Renal pelvis (tissue), 4 donors: ENCODE measurements around the gene FTO. TPM values are rescaled to one million over a fixed set of nuclear protein-coding genes. Genes with fewer than 3 reads are reported as not detected.

Experiments used
- DNase-seq: peaks from one replicate; pipeline ENCODE4 v3.0.0-alpha.2; 2013
- polyA plus RNA-seq, 3 donors: library from polyadenylated mRNA; unstranded; fragments of 120-200 nt; gene quantifications; one replicate each; pipeline ENCODE4 v1.2.1, GENCODE V29; 2013; ENCODE audit not compliant: insufficient read length in 3 of 3

The FTO gene
- polyA plus RNA-seq, 3 donors = 82.7 to 94.4 (median 84.9) TPM

DNA sequence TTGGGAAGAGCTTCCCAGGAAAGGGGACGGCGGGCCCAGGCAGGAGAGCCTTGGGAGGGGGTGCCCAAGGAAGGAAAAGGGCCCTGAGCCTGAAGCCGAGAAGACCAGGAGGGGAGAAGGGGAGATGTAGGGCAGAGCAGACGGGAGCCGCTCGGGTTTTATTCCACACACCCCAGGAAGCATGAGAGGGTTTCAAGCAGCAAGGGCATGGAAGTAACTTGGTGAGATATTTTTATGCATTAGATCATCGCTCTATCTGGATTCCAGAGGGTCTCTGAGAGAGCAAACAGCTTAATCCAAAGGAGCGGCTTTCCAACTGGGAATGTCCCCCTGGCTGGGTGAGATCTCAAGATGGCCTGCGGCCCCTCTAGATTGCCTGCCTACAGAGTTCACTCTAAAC lies 411.6 kb downstream of the FTO start:
- no peak for DNase-seq

DNA sequence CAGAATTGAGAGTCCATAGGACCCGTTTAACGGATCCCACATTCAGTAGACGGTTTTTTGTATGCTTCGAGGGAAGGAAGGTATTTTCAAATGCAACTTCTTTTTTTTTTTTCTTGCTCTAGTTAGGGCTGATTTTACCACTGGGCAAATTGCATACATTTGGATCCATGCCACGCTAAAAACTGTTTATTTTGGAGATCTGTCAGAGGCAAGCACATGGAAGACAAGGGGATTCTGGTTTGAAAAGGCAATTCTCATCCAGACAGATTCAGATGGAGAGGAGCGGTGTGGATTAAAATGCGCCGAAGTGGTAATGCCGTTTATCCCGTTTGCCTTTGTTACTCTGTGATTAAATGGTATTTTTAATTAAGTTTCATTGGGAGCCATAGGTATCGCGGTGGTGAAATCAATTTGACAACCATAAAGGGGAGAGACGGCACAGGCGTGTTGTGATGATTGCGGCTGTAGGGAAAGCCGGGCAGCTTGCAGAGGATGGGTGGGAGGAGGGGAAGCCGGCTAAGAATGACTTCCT lies 412.2 kb downstream of the FTO start:
- DNase-seq = no peak

DNA sequence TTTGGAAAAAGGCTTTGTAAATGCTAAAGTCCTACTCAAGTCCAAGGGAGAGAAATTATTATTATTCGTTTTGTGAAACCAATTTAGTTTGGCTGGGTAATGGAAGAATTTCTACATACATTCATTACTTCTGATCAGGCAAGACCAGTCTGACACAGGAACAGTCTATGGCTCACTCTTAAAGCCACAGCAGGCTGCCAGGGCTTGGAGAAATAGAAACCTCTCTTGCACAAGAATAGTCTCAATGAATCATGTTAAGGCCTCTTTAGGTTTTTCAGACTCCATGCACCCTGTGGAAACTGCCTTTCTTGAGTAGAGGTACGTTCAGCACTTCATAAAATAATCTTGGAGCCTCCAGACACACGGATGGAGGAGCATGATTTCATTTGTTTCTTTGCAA lies 414.9 kb downstream of the FTO start:
- no peak for DNase-seq

DNA sequence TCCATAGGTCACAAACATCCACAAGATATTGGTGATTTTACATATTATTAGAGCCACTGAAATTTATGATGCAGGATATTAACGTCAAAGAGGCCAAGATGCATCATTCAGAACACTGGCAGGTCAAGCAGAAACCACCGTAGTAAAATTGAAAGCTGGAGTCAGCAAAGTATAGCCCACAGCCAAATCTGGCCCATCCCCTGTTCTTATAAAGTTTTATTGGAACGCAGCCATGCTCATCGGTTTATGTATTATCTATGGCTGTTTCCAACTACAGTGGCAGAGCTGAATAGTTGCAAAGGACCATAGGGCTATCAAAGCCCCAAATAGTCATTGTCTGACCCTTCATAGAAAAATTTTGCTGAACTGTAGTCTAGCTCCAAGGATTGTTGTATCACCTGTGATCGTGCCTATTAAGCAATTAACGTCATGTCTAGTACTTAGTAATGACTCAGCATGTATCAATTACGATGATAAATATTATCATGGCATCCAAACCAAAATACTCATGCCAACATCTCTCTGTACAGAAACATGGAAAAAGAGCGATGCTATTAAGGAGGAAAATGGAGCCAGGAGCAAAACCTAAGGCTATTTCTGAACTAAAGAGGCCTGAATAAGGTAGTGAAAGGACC lies 417.0 kb downstream of the FTO start:
- DNase-seq = no peak

DNA sequence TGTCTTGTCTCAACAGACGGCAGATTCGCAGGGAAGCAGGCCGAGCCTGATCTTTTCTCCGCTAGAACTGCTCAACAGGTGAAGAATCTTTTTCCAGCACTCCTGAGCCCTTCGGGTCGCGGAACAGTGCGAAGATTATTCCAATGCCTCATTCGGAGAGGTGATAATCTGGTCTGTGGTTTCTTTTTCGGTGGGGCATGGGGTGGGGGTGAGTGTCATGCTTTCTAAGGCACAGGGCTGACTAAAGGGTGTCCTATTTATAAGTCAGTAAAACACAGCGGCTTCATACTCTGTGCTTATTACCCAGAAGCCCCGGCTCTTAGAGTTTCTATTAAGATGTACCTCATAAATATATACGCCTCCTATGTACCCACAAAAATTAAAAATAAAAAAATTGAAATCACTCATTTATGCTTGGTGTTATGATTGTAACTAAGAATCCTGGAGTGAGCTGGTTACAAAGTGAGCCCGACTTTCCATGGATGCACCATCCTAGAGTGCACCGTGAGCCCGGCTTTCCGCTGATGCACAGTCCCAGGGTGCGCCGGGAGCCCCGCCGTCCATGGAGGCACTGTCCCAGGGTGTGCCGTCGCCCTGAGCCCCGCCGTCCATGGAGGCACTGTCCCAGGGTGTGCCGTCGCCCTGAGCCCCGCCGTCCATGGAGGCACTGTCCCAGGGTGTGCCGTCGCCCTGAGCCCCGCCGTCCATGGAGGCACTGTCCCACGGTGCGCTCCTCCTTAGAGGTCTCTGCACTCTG lies 417.8 kb downstream of the FTO start:
- no peak for DNase-seq

DNA sequence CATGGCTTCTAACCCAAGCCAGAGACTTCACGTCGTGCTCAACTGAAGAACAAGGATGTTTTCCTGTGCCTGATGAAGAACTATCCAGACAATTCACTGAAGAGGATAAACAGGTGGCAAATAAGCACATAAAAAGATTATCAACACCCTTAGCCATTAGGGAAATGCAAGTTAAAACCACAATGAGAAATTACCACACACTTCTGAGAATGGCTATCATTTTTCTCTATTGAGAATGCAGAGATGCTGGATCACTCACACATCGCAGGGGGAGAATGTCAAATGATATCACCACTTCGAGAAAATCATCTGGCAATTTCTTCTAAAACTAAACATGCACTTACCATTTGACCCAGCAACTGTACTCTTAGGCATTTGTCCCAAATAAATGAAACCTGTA lies 419.8 kb downstream of the FTO start:
- DNase-seq = no peak

DNA sequence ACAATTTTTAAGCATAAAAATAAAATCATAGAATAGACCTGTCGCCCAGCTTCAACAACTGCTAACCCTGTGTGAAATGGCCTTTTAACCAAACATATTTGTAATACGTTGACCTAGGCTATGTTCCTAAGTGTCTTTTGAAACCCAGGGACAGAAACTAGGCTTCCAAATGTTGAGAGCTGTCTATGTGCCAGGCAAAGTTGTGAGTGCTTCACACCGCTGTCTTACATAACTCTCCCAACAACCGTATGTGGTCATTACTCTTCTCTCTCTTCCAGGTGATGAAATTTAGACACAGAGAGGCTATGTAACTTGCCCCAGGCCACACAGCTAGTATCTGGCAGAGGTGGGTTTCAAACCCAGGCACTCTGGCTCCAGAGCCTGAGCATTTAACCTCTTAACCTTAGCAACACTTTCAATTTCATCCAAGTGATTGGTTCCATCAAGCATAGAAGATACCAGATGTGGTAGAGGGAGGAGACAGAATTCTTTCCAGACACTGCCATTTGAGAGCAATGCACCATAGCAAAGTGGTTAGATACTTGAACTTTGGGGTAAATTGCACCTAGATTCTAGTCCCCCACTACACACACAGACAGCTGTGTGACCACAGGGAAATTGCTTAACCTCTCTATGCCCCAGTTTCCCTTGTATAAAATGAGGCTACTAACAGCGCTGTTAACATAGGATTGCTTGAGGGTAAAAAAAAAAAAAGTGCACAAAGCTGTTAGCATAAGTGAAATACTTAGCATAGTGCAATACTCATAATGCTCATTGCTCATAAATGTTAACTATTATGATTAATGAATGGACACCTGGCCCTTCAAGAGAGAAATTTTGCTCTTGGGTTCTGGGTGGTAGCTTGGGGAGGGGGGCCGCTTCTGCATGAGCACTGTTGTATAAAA lies 422.0 kb downstream of the FTO start:
- no peak for DNase-seq

DNA sequence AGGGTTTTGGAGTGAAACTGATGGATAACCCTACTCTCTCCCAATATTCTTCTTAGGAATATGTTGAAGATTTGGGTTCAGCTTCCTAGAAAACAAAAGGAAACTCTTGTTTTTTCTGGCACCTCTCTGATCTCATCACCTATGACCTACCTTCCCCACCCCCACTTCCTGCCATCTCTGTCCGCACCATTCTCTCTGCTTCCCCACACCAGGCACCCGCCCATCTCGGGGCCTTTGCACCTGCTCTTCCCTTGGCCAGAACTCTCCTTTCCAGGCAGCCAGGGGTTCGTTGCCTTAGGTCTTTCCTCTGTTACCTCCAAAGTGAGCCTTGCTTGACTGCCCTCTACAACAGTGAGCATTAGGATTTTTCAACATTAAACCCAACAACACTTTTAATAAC lies 423.0 kb downstream of the FTO start:
- DNase-seq = no peak

DNA sequence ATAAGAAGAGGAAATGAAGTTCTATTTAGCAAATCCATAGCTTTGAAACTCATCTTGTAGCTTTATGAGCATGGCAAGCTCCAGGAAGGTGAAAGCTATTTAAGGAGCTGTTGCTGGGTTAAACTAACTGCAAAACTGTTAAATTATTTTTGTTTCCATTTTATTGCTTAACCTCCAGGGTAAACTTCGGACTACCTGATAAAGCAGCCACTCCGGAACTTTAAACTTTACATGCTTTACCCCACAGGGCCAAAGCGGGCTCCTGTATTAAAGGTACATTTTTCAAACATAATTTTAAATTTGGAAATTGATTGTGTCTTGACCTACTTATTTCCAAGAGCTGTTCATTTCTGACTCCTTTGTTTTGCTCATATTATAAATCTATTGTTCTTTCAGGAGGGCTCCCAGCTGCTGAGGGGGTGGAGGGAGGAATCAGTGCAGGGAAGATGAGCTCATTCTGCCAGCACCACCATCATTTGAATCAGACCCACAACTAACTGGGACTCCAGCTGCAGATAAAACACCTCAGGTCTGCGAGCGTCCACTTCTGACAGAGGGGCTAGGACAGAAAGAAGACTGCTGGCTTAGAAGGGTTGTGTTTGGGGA lies 424.8 kb downstream of the FTO start:
- no peak for DNase-seq

DNA sequence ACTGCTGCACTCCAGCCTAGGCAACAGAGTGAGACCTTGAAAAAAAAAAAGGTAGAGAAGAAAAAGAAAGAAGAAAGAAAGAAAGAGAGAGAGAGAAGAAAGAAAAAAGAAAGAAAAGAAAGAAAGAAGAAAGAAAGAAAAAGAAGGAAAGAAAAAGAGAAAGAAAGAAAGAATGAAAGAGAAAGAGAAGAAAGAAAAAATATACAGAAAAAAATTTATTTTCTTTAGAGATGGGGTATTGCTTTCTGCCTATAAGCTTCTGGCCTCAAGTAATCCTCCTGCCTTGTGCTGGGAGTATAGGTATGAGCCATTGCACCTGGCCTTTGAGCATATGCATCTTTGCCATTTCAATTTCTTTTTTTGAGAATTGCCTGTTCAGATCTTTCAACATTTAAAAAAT lies 425.9 kb downstream of the FTO start:
- DNase-seq = no peak

DNA sequence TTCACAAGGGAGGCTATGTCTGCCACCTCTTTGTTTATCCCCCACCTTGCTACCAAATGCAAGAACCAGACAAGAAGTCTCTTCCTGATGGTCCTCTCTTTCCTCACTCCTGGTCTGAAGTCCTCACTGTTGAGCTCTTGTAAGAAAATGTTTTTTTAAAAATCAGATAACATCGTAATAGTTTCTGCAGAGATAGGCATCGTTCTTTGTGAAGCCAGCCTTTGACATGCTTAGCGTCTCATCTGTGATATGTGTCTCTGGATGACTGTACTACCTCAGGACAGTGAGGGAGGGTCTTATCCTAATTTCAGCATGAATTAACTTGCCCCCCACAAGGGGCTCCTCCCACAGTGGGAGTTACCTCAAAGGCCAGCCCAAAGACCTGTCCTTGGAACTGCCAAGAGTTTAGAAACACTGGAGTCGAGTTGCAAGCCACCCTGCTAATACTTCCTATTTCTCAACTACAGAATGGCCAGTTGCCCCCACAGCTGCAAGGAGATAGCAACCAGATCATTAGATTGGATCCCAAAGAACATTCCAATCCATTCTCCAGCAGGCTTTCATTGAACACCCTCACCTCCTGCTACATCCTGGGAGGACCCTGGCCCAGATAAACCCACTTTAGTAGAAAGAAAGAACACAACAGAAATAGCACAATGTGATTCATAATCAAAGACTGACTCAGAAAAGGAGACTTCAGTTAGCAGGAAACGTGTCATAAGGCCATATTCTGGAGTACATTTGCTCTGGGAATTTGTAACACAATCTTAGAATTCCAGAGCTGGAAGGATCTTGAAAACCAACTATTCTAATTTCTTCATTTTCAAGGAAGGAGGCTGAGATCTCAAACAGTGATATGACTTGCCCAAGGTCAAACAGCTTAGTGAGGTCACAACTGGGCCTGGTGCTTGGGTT lies 431.7 kb downstream of the FTO start:
- no peak for DNase-seq

DNA sequence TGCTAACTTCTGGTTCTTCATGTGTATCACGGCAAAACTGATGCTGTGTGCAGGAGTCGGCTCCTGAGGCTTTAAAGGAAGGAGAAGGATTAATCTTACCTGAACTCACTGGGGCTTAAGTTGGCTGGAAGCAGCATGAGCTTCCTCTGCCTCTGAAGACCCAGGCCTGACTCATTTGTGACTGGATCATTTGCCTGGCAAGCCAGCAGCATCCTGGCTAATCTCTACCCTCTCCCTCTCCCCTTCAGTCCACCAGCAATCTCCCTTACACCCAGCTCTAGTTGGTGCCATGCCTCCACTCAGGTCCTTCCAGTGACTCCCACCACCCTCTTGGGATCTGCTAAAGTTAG lies 432.3 kb downstream of the FTO start:
- no peak for DNase-seq

DNA sequence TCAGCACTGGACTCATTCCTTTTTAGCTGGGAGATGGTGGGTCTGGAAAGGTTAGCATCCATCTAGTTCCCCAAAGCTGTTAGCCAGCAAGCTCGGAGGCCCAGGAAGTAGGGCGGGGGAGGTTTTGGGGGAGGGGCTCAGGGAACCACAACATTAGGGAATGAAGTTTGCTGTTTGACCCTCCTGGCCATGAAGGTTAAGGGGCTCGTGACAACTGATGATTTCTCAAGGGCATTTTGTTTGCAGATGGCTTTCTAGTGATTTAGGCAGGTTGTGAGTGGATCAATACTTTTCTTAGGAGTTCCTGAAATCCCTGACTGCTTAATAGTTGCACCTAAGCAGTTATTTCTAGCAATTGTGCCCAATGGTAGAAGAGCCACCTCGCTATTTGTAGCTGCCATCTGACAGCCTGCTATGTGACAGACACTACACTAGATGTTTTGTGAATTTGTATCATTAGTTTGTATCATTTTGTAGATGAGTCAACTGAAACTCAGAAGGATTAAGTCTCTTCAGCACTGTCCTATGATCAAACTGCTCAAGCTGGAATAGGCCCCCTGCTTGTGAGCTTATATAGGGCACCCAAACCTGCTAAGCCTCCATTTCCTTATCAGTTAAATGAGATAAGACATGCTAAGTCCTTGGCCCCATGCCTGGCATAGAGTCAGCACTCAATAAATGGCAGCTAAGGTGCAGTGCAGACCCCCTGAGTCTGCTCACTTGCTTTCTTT lies 436.3 kb downstream of the FTO start:
- DNase-seq = no peak

DNA sequence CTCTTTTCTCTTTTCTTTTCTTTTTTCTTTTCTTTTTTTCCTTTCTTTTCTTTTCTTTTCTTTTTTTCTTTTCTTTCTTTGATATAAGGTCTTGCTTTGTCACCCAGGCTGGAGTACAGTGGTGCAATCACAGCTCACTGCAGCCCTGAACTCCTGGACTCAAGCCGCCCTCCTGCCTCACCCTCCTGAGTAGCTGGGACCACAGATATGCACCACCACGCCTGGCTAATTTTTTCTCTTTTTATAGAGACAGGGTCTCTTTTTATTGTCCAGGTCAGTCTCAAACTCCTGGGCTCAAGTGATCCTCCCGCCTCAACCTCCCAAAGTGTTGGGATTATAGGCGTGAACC lies 436.8 kb downstream of the FTO start:
- DNase-seq = no peak

DNA sequence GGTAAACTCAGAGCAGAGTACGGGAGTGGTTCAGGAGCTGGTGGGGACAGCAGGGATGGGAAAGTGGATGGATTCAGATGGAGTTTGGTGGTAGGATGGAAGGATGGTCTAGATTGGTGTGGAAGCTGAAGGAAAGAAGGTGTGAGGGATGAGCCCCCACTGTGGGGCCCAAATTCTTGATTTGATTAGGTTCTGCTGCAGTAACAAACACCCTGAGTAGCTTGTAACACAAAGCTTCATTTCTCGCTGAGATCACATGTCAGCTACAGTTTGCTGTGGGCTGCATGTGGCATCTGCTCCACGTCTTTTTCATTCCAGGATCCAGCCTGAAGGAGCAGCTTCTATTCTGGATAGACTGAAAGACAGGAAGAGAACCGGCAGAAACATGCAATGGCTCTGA lies 438.8 kb downstream of the FTO start:
- no peak for DNase-seq

DNA sequence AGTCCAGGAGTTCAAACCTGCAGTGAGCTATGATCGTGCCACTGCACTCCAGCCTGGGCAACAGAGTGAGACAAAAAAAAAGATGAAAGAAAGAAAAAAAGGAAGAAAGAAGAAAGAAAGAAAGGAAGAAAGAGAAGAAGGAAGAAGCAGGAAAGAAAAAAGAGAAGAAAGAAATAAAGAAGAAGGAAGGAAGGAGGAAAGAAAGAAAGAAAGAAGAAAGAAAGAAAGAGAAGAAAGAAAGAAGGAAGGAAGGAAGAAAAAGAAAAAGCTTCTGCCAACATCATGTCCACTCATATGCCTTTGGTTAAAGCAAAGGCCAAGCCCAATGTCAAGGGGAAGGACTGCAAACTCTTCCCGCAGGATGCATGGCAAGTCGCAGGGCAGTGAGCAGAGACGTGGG lies 439.5 kb downstream of the FTO start:
- DNase-seq = no peak

DNA sequence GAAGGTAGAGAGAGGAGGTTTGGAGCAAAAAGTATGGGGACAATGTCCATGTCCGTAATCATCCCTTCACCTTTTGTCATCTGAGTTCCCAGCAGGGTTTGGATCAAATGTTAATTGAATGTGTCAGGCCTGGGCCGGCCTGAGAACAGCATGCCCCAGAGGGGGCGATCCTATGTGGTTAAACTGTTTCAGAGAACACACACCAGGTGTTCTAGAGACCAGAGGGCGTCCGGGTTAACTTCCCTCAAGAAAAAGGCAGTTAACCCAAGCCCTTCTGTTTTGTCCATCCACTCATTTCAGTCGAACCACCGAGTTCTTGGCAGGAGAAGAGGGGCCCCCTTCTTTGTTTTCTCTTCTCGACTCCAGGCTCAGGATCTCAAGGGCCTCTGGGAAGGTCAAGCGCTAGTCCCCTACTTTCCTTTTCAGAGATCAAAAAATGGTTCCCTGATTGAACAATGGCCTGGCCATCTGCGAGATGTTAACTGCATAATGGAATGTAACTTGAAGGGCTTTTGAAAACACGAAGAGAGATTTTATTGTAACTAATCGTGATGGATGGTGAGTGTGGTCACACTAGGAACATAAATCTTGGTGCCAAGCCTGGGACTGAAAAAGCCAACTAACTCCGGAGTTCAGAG lies 440.1 kb downstream of the FTO start:
- DNase-seq = peak; percentile 60

DNA sequence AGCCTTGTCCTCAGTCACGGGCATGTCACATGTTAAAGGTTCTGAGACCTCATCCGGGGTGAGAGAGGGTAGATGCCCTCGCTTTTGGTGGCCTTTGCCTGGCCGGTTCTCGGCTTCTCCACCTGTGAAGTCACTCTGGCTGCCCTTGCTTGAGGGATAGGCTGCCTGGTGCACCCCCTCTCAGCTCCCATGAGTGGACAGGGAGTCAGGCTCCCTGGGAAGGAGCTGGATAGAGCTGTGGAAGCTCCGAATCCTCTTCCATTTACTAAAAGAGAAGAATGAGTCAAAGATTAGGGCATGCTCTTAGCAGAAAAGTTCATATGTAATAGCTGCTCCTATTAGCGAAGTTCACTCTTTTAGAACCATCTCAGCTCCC lies 440.6 kb downstream of the FTO start:
- no peak for DNase-seq

DNA sequence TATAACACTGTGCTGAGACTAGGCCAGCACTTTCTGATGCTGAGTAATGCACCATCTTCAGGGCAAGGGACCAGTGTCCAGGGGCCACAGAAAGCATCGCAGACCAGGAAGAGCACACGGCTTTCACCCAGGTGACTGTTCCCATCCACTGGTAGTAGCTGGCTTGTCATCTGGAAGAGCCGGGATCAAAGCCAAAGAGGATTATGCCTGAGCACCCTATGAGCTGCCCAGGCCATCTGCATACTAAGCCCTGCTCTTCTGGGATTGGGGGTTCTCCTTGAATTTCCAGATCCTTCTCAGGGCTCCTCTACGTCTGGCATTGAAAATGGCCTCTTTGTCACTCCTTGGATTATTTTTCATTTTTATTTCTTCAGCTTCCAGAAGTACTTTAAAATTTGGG lies 441.9 kb downstream of the FTO start:
- no peak for DNase-seq

DNA sequence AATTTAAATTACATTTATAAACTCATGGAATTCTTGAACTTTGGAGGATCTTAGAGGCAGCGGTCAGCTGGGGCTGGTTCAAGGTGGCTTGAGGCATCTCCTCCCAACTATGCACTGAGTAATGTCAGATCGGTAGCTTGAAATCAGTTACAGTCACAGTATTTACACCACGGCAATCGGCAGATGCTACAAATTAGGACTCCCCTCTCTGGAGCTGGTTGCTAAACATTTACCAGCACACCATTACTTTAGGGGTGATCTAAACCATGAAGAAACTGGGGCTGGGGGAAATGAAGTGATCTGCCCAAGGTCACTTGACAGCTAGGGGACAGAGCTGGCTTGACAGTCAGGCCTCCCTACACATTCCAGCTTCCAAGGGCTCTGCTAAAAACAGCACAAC lies 445.0 kb downstream of the FTO start:
- DNase-seq = no peak
